Measurements from ENCODE around the gene APLN.
A peak's percentile ranks its signal among the peaks of the same experiment; 100 is the strongest.

Gene APLN

DNA sequence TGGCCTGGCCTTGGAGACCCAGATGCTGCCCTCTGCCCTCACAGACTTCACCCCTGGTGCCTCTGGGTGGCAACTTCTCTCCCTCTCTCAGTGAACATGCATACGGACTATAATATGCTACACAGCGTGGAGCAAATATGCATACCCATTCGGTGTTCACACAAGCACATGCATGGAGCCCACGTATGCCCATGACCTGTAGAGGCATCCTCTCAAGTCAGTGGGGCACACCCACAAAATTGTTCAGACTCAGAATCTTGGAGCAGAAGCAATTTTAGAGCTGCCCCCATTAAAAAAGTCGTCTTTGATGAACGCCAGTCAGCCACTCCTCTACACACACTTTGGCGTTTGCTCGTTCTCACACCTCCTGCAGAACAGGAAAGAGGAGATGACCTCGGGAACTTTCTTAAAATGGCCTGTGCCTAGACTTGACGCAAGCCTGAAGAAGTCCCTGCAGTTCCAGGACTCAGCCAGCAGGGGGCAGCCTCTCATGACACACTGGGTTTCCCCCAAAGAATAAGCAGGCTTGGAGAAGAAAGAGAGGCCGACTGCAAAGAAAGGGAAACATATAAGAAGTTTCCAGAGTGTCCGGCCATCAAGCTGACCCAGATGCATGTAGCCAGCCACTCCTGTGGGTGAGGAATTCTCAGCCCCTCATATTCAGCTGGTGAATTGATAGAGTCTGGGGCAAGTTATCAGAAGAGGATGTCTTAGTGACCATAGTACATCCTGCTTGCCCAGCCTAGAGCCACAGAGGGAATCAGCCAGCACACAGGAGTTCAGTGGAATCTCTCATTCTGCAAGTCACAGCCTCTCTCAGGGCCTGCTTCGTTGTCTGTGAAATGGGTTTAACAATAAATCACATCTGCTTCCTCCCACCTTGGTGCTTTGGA is 17.3 kb downstream of the APLN start:
- peak; percentile 72 for DNase-seq

DNA sequence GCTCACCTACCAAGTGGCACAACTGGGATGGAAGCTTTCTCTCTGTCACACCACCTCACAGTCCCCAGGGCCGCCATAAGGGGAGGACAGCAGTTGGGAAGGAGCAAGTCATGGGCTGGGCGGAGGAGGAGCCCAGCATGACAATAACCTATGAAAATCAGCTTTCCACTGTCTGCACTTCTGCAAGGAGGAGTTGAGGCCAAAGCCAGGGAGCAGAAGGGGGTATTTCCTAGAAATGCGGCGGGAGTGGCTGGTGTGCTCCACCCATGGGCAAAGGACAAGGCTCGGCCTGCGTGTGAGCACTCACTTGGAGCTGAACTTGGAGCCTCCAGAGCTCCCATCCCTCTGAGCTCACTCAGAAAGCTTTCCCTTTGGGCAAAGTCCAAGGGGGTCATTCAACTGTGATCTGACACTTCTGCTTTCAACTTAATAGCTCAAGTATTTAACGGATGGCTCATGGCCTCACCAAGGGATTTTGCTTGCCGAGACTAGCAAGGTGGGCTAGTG is 18.5 kb downstream of the APLN start:
- DNase-seq = no peak

DNA sequence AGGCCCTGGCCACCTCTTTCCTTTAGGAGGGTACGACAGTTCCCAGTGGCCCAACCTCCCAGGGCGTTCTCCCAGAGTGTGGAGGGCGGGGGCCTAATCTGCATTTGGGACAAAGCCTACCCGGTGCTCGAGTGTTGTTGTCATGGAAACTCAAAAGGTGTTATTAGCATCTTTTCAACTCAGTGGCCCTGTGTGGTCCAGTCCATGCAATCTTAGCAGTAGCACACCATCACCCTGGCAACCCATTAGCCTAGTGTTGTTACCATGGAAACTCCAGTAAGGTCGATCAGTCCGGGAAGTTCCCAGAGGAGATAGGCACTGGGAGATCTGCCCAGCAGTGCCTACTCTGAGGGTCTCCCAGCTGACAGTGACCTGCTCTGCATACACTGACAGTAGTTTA is 20.2 kb downstream of the APLN start:
- no peak for DNase-seq

GRCh38 chrX:129632443-129632842 is 22.3 kb downstream of the APLN start:
- DNase-seq = no peak

DNA sequence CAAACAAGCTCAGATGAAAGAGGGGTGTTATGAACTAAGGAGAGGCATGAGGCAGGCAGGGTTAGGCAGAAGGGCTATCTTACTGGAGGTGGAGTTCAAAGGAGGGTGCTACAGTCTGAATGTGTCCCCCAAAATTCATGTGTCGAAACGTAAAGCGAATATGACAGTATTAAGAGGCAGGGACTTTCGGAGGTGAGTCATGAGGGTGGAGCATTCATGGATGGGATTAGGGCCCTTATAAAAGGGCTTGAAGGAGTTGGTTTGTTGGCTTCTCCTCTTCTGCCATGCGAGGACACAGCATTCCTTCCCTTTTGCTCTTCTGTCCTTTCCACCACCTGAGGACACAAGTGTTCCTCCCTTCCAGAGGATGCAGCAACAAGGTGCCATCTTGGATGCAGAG is 22.9 kb downstream of the APLN start:
- no peak for DNase-seq

DNA sequence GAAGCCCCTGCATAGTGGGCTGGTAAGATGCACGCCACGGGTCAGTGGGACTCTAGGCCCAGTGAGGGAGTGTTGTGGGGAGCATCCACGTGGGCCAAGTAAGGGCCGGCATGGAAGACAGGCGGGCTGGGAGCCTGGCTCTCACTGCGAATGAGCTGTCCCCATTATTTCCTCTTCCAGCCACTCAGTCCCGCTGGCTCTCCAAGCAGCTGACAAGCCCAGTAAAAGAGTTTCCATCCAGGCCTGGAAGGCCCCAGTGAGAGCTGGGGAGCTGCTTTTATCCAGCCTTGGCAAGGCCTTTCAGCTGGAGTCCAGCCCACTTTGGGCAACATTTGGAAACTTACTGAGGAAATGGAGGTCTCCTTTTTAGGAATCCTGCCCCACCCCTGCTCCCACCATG is 24.9 kb downstream of the APLN start:
- DNase-seq = no peak

DNA sequence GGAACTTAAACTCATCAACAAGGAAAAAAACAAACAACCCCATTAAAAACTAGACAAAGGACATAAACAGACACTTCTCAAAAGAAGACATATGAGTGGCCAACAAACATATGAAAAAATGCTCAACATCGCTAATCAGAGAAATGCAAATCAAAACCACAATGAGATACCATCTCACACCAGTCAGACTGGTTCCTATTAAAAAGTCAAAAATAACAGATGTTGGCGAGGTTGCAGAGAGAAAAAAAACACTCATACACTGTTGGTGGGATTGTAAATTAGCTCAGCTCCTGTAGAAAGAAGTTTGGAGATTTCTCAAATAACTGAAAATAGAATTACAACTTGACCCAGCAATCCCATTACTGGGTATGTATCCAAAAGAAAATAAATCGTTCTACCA is 28.7 kb downstream of the APLN start:
- no peak for DNase-seq

DNA sequence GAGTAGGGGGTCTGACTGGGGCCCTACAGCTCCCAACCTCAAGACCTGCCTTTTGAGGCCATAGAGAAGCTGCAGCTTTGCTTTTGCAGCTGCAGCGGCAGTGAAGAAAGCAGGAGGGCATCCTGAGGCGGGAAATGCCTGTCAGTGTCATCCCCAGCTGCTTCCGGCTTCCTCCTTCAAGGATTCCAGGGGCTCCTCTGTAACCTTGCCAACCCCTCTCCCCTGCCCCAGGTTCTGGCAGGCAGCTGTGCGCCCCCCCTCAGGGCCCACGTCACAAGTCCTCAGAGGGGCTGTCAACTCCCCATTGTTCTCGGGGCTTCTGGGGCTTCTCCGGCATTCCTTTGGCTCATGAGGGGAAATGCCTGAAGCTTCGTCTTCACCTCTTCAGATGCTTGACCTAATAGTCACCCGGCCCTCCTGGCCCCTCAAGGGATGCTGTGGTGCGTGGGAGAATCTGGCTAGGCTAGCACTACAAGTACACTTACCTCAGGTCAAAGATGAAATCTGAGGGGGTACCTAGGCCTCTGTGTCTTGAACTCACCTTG is 31.9 kb downstream of the APLN start:
- DNase-seq = no peak

DNA sequence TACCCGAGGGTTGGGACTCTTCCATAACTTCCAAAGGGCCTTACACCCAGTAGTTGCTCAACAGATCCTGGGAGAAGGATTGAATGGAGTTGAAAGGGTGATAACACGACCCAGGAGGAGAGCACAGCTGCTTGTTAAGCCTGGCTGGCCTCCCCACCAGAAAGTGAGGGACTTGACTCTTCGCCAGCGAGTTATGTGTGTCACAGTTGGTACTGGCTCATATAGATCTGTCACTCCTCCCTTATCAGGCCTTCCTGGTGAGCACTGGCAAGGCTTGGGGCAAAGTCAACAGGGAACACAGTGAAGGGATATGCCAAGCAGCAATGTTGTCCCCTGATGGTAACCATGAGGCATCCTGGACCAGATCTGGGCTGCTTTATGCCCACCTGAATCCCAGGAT is 35.8 kb downstream of the APLN start:
- no peak for DNase-seq

DNA sequence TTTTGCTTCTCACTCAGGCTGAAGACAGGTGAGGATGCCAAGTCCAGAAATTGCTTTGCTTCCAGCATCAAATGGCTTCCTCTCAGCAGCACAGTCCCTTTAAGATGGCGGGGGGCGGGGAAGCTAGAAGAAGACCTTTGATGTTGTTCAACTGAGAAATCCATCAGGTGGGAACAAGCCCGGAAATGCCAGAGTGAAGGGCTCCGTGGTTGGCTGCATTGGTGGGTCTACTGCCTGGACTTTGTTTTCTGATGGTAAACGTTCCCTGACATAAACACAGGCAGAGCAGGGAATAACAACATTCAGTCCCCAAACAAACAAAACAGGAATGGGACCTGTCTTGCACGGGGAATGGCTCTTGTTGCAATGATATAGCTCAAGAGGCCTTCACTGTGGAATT is 37.3 kb downstream of the APLN start:
- DNase-seq = no peak

DNA sequence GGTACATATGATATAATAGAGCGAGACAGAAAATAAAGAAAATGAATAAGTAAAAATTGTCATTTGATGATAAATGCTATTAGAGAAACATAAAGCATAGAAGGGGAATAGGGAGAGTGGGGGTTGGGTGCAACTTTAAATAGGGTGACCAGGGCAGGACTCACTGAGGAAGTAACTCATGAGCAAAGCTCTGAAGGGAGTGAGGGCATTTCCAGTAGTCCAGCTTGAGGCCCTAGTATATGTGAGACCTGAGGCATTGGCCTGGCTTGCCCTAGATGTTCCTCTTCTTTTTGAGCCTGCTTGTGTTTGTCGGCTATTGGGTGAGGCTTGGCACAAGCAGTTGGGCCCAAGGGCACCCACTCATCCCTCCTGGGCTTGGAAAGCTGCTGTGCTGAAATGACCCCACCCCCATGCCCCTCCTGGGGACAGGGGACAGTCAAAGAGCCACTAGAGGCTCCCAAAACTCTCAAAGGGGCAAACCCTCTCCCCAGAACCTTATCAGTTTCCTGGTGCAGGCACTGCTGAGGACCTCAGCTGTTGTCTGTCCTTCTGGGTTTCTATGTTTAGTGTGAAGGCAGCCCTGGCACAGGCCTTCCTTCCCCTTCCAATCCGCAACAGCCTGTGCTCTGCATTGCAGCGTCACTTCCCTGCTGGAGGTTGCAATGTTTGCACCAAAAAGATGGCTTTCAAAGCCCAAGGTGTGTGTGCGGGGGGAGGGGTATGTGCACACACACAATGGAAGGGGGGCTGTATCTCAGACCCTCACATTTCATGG is 40.1 kb downstream of the APLN start:
- no peak for DNase-seq

- DNase-seq = peak; percentile 40
Observed at GRCh38 chrX:129613596-129613995, 41.2 kb downstream of the APLN start.

- DNase-seq = no peak
Observed at GRCh38 chrX:129612396-129612795, 42.4 kb downstream of the APLN start.

- DNase-seq = no peak
Observed at GRCh38 chrX:129609395-129609794, 45.4 kb downstream of the APLN start.

GRCh38 chrX:129608496-129608895 is 46.3 kb downstream of the APLN start:
- DNase-seq = no peak

DNA sequence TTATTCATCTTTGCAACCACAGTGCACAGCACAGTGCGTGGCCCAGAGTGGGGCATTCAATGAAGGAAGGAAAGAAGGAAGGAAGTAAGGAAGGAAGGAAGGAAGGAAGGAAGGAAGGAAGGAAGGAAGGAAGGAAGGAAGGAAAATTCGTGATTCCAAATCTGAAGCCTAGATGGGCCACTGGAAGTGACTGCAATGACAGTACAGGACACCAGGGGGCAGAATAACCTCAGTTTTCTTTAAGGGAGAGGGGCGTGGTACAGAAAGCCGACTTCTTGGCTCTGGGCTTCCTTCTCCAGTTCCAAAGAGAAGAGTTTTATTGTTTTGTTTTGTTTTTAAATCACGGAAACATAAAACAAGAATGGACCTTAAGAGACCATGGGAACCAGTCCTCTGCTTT is 47.8 kb downstream of the APLN start:
- DNase-seq = peak; percentile 64

- DNase-seq = peak; percentile 38
Observed at GRCh38 chrX:129600981-129601424, 53.8 kb downstream of the APLN start.

DNA sequence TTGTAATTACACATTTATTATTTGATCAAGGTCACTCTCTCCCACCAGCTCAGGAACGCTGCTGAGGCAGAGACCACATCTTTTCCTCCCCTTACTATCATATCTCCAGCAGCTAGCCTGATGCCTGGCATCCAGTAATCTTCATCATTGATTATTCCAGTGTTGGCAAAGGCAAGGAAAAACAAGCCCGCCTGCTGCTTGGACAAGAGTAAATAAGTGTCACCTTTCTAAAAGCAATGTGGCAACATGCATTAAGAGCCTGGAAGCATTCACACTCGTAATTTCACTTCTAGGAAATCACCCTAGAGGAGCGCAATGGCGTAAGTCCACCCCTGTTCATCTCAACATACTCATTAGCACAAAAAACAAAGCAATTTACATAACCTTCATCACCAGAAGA is 54.8 kb downstream of the APLN start:
- DNase-seq = no peak

GRCh38 chrX:129599499-129599898 is 55.3 kb downstream of the APLN start:
- DNase-seq = no peak

- no peak for DNase-seq
Observed at GRCh38 chrX:129597905-129598304, 56.9 kb downstream of the APLN start.

GRCh38 chrX:129596077-129596476 is 58.7 kb downstream of the APLN start:
- no peak for DNase-seq
